8988T (cell line): Measurements from ENCODE around the gene NYAP2.

ENCODE experiments used
- DNase-seq: peaks from one replicate; pipeline ENCODE4 v3.0.0; 2011

NYAP2 gene

GRCh38 chr2:225399504-225399903 is at the start of gene NYAP2:
NYAP2 (plus strand) TSS chr2:225399710; CDS start chr2:225408881, 9,171 bp downstream.
- DNase-seq = no peak

GRCh38 chr2:225353579-225354085 is 45.9 kb upstream of the NYAP2 start:
- no peak for DNase-seq

- DNase-seq = no peak
Measured at GRCh38 chr2:225354281-225354774, 45.2 kb upstream of the NYAP2 start.

- DNase-seq = no peak
Measured at GRCh38 chr2:225355788-225356187, 43.7 kb upstream of the NYAP2 start.

- no peak for DNase-seq
Measured at GRCh38 chr2:225366731-225367130, 32.8 kb upstream of the NYAP2 start.

- DNase-seq = no peak
Measured at GRCh38 chr2:225367482-225367881, 32.0 kb upstream of the NYAP2 start.

GRCh38 chr2:225378984-225379383 is 20.5 kb upstream of the NYAP2 start:
- DNase-seq = no peak

GRCh38 chr2:225379856-225380255 is 19.7 kb upstream of the NYAP2 start:
- no peak for DNase-seq

GRCh38 chr2:225381609-225382008 is 17.9 kb upstream of the NYAP2 start:
- no peak for DNase-seq

GRCh38 chr2:225398372-225398771 is 1.1 kb upstream of the NYAP2 start:
- no peak for DNase-seq

- DNase-seq = no peak
Measured at GRCh38 chr2:225400060-225400511, 576 bp downstream of the NYAP2 start.

- no peak for DNase-seq
Measured at GRCh38 chr2:225400546-225401400, 1.3 kb downstream of the NYAP2 start.

GRCh38 chr2:225402210-225402776 is 2.8 kb downstream of the NYAP2 start:
- DNase-seq = no peak

GRCh38 chr2:225411452-225411851 is 11.9 kb downstream of the NYAP2 start:
- no peak for DNase-seq

- DNase-seq = no peak
Measured at GRCh38 chr2:225413786-225414185, 14.3 kb downstream of the NYAP2 start.

- DNase-seq = no peak
Measured at GRCh38 chr2:225414902-225415301, 15.4 kb downstream of the NYAP2 start.

GRCh38 chr2:225415341-225415740 is 15.8 kb downstream of the NYAP2 start:
- DNase-seq = no peak

- no peak for DNase-seq
Measured at GRCh38 chr2:225415792-225416191, 16.3 kb downstream of the NYAP2 start.

GRCh38 chr2:225416616-225417367 is 17.3 kb downstream of the NYAP2 start:
- DNase-seq = no peak

- DNase-seq = no peak
Measured at GRCh38 chr2:225419033-225419432, 19.5 kb downstream of the NYAP2 start.

GRCh38 chr2:225422145-225422544 is 22.6 kb downstream of the NYAP2 start:
- DNase-seq = no peak

GRCh38 chr2:225425284-225425683 is 25.8 kb downstream of the NYAP2 start:
- DNase-seq = no peak

- no peak for DNase-seq
Measured at GRCh38 chr2:225428360-225428759, 28.9 kb downstream of the NYAP2 start.
